Activated effector memory CD4-positive, alpha-beta T cell treated with anti-CD3 and anti-CD28 coated beads, Interleukin-2, amount 50 U/mL, for 16 hours (primary cell): ENCODE data around the gene PET100.
"Not testable (repeated sequence)": the region's sequence is repeated elsewhere in the genome, so short reads cannot be mapped to it uniquely, and the experiment has no call there.

Experiments
- DNase-seq: peaks from one replicate; pipeline ENCODE4 v3.0.0-alpha.2; 2020

Gene PET100

GRCh38 chr19:7635670-7636069 lies 6.1 kb downstream of the PET100 start:
- DNase-seq, result no peak

GRCh38 chr19:7636317-7636690 lies 6.7 kb downstream of the PET100 start:
- no peak for DNase-seq

GRCh38 chr19:7636691-7637373 lies 7.2 kb downstream of the PET100 start, which contains the start of gene STXBP2:
Gene STXBP2, plus strand, starts transcription at chr19:7637110. Its CDS starts 40 bp downstream, at chr19:7637150.
- DNase-seq, result peak; percentile 97

- DNase-seq, result peak; percentile 72
These were observed 8.0 kb downstream of the PET100 start for GRCh38 chr19:7637374-7638256.

- DNase-seq, result no peak
These were observed 9.3 kb downstream of the PET100 start for GRCh38 chr19:7638802-7639465.

- no peak for DNase-seq
These were observed 10.3 kb downstream of the PET100 start for GRCh38 chr19:7639863-7640348.

GRCh38 chr19:7640803-7641202 lies 11.2 kb downstream of the PET100 start:
- no peak for DNase-seq

GRCh38 chr19:7641290-7642276 lies 12.0 kb downstream of the PET100 start:
- DNase-seq, result no peak

- DNase-seq, result no peak
These were observed 12.9 kb downstream of the PET100 start for GRCh38 chr19:7642295-7643030.

GRCh38 chr19:7643031-7643415 lies 13.4 kb downstream of the PET100 start:
- no peak for DNase-seq

- DNase-seq, result not testable (repeated sequence)
These were observed 14.3 kb downstream of the PET100 start for GRCh38 chr19:7643629-7644549.

GRCh38 chr19:7644550-7644877 lies 14.9 kb downstream of the PET100 start:
- DNase-seq, result no peak

- DNase-seq, result no peak
These were observed 15.6 kb downstream of the PET100 start for GRCh38 chr19:7645163-7645562.

GRCh38 chr19:7645656-7646425 lies 16.2 kb downstream of the PET100 start:
- DNase-seq, result no peak

GRCh38 chr19:7646426-7646700 lies 16.8 kb downstream of the PET100 start:
- no peak for DNase-seq

- no peak for DNase-seq
These were observed 17.6 kb downstream of the PET100 start for GRCh38 chr19:7647156-7647555.

- DNase-seq, result no peak
These were observed 18.8 kb downstream of the PET100 start for GRCh38 chr19:7648265-7649014.

GRCh38 chr19:7650148-7650547 lies 20.6 kb downstream of the PET100 start:
- DNase-seq, result no peak

- DNase-seq, result peak; percentile 96
These were observed 22.6 kb downstream of the PET100 start for GRCh38 chr19:7652061-7652641.
